SK-N-MC (cell line): ENCODE results near the gene PLA1A.

Source experiments
- FOXP2 ChIP-seq: optimal IDR thresholded peaks from 2 replicates; pipeline ENCODE3; 2011; ENCODE audit warnings: mild to moderate bottlenecking, moderate library complexity; ENCODE audit not compliant: insufficient read depth; ENCODE audit errors: extremely low read length, control extremely low read depth
- POLR2AphosphoS5 ChIP-seq: IDR thresholded peaks from 2 replicates; pipeline ENCODE4 v1.6.1; 2012; ENCODE audit warnings: mild to moderate bottlenecking, low read depth, low read length, borderline replicate concordance

GRCh38 chr3:119645813-119646212 is 48.1 kb downstream of the PLA1A start:
- TF ChIP-seq FOXP2: no peak
- TF ChIP-seq POLR2AphosphoS5: no peak
